HG03457 (cell line): ENCODE measurements around the gene PLPPR4.

Experiments
- ATAC-seq: cut with Tn5 transposase; IDR thresholded peaks from one replicate; pipeline ENCODE4 v1.9.1; 2021; ENCODE audit warnings: moderate number of reproducible peaks; ENCODE audit not compliant: unreplicated experiment

The PLPPR4 gene

GRCh38 chr1:99334991-99335390 lies 70.7 kb downstream of the PLPPR4 start:
- ATAC-seq = no peak

GRCh38 chr1:99347041-99347684 lies 82.9 kb downstream of the PLPPR4 start:
- ATAC-seq = no peak

GRCh38 chr1:99348397-99349132 lies 84.3 kb downstream of the PLPPR4 start:
- ATAC-seq = no peak

- no peak for ATAC-seq
Measured at GRCh38 chr1:99352821-99353220, 88.5 kb downstream of the PLPPR4 start.

GRCh38 chr1:99358770-99359169 lies 94.5 kb downstream of the PLPPR4 start:
- no peak for ATAC-seq
